GM21723 (cell line): ENCODE measurements around the gene KCNG2.

Experiments
- ATAC-seq: cut with Tn5 transposase; IDR thresholded peaks from one replicate; pipeline ENCODE4 v1.9.1; 2021; ENCODE audit warnings: mild to moderate bottlenecking, moderate library complexity; ENCODE audit not compliant: unreplicated experiment

The KCNG2 gene

GRCh38 chr18:79937103-79937860, 139.5 kb downstream of the KCNG2 start:
- no peak for ATAC-seq

GRCh38 chr18:79938196-79938595, 140.5 kb downstream of the KCNG2 start:
- ATAC-seq, result no peak

- no peak for ATAC-seq
Measured at GRCh38 chr18:79939096-79939495, 141.4 kb downstream of the KCNG2 start.

- ATAC-seq, result no peak
Measured at GRCh38 chr18:79940126-79940813, 142.5 kb downstream of the KCNG2 start.

GRCh38 chr18:79940814-79941472, 143.2 kb downstream of the KCNG2 start:
- no peak for ATAC-seq

GRCh38 chr18:79941473-79942119, 143.9 kb downstream of the KCNG2 start:
- no peak for ATAC-seq

GRCh38 chr18:79942211-79942610, 144.5 kb downstream of the KCNG2 start:
- ATAC-seq, result no peak

GRCh38 chr18:79942786-79943607, 145.3 kb downstream of the KCNG2 start:
- no peak for ATAC-seq

- no peak for ATAC-seq
Measured at GRCh38 chr18:79943608-79944125, 145.9 kb downstream of the KCNG2 start.

- peak; percentile 57 for ATAC-seq
Measured at GRCh38 chr18:79944126-79944731, 146.5 kb downstream of the KCNG2 start.

- peak; percentile 4 for ATAC-seq
Measured at GRCh38 chr18:79944746-79945117, 147.0 kb downstream of the KCNG2 start.

- ATAC-seq, result no peak
Measured at GRCh38 chr18:79945118-79946042, 147.6 kb downstream of the KCNG2 start.

- ATAC-seq, result no peak
Measured at GRCh38 chr18:79947054-79947755, 149.5 kb downstream of the KCNG2 start.

GRCh38 chr18:79947881-79948610, 150.3 kb downstream of the KCNG2 start:
- no peak for ATAC-seq

GRCh38 chr18:79948719-79949411, 151.1 kb downstream of the KCNG2 start:
- ATAC-seq, result no peak
